ENCODE results near the gene PMM2. TPM values are rescaled to one million over a fixed set of nuclear protein-coding genes. Genes with fewer than 3 reads are reported as not detected.

PMM2 gene
- total RNA-seq, 1 donor from 2014 or later, result 22.2 TPM

- Histone ChIP-seq H3K4me1 (no peaks in the 10 kb centered on the region), H2AFZ (replicated peaks) (no peak overlapping the region), H3K79me2 (ENCODE audit: low read depth) (no peaks in the 10 kb centered on the region), H3K4me3 (no peak overlapping the region), H3K9ac (no peak overlapping the region), H3K36me3 (no peaks in the 10 kb centered on the region), H3K9me3 (ENCODE audit: low read depth) (no peaks in the 10 kb centered on the region), H3K27me3 (no peaks in the 10 kb centered on the region), H4K20me1 (ENCODE audit: low read depth) (no peaks in the 10 kb centered on the region), H3F3A (ENCODE audit: low read depth) (no peaks in the 10 kb centered on the region), H3K27ac (no peak overlapping the region), H3K4me2 (no peak overlapping the region)
- Mint-ChIP-seq H3K9me3 (no peaks in the 10 kb centered on the region), H3K27me3 (ENCODE audit: insufficient read depth, low read depth) (peaks cover 5% of the 10 kb centered on the region), H3K27ac (no peak overlapping the region), H3K4me1 (no peaks in the 10 kb centered on the region), H3K4me3 (no peak overlapping the region), H3K36me3 (peaks cover 24% of the 10 kb centered on the region)
- DNase-seq (ENCODE audit: low spot score), result no peak
- TF ChIP-seq EZH2phosphoT487 (IDR thresholded peaks at IDR 0.05), result no peak
- TF ChIP-seq EZH2 (IDR thresholded peaks at IDR 0.05), result no peak
- TF ChIP-seq, protein P1, sequence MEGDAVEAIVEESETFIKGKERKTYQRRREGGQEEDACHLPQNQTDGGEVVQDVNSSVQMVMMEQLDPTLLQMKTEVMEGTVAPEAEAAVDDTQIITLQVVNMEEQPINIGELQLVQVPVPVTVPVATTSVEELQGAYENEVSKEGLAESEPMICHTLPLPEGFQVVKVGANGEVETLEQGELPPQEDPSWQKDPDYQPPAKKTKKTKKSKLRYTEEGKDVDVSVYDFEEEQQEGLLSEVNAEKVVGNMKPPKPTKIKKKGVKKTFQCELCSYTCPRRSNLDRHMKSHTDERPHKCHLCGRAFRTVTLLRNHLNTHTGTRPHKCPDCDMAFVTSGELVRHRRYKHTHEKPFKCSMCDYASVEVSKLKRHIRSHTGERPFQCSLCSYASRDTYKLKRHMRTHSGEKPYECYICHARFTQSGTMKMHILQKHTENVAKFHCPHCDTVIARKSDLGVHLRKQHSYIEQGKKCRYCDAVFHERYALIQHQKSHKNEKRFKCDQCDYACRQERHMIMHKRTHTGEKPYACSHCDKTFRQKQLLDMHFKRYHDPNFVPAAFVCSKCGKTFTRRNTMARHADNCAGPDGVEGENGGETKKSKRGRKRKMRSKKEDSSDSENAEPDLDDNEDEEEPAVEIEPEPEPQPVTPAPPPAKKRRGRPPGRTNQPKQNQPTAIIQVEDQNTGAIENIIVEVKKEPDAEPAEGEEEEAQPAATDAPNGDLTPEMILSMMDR (IDR thresholded peaks at IDR 0.05), result no peak
These were observed 44.9 kb upstream of the PMM2 start for GRCh38 chr16:8752706-8753105.

DNA sequence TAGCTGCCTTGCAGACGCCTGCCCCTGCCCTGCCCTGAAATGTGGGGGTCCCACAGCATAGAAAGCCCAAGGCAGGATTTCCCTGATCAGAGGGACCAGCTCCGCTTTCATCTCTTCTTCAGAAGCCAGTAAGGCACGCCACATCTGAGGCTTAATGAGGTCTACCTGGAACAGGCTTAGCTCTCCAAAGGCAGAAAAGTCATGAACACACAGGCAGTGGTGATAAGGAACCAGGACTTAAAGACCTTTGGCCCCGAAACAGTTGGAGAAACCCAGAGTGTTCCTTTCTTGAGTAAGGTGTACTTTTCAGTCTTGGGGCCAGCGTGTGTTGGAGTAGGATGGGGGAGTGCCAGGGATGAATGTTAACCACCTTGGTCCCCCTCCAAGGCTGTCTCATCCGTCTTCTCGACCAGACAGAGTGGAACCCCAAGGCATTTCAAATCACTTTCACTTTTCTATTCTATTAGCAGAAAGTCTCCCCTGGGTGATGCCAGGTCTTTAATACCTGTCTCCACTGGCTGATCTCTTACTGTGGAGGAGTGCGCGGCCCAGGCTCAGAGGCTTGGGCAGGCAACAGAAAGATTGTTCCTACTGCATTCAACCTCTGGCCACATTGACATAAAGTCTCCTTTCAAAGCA lies 44.1 kb upstream of the PMM2 start:
- Histone ChIP-seq H3K9me3 (ENCODE audit: low read depth) (no peaks in the 10 kb centered on the region), H3F3A (ENCODE audit: low read depth) (no peaks in the 10 kb centered on the region), H3K9ac (no peak overlapping the region), H3K27ac (no peak overlapping the region), H4K20me1 (ENCODE audit: low read depth) (no peaks in the 10 kb centered on the region), H3K79me2 (ENCODE audit: low read depth) (no peaks in the 10 kb centered on the region), H3K4me1 (no peaks in the 10 kb centered on the region), H3K36me3 (no peaks in the 10 kb centered on the region), H3K27me3 (no peaks in the 10 kb centered on the region), H3K4me2 (no peak overlapping the region), H3K4me3 (no peak overlapping the region), H2AFZ (replicated peaks) (no peak overlapping the region)
- peaks cover 29% of the 10 kb centered on the region for H3K36me3 Mint-ChIP-seq
- H3K27ac Mint-ChIP-seq, result peak overlapping the region; percentile 57
- peaks cover 5% of the 10 kb centered on the region for H3K27me3 Mint-ChIP-seq (ENCODE audit: insufficient read depth, low read depth)
- no peak overlapping the region for H3K4me3 Mint-ChIP-seq
- no peak for DNase-seq (ENCODE audit: low spot score)
- no peaks in the 10 kb centered on the region for H3K9me3 Mint-ChIP-seq
- TF ChIP-seq, protein P1 (IDR thresholded peaks at IDR 0.05), result no peak
- no peak for TF ChIP-seq EZH2 (IDR thresholded peaks at IDR 0.05)
- no peak for TF ChIP-seq EZH2phosphoT487 (IDR thresholded peaks at IDR 0.05)
- H3K4me1 Mint-ChIP-seq, result no peaks in the 10 kb centered on the region

- Mint-ChIP-seq H3K36me3 (peaks cover 38% of the 10 kb centered on the region), H3K27me3 (ENCODE audit: insufficient read depth, low read depth) (peaks cover 3% of the 10 kb centered on the region), H3K9me3 (no peaks in the 10 kb centered on the region), H3K4me3 (no peak overlapping the region), H3K27ac (no peak overlapping the region), H3K4me1 (no peaks in the 10 kb centered on the region)
- no peaks in the 10 kb centered on the region for H3F3A ChIP-seq (ENCODE audit: low read depth)
- H3K4me3 ChIP-seq, result no peak overlapping the region
- no peaks in the 10 kb centered on the region for H3K9me3 ChIP-seq (ENCODE audit: low read depth)
- H3K27ac ChIP-seq, result no peak overlapping the region
- no peaks in the 10 kb centered on the region for H3K79me2 ChIP-seq (ENCODE audit: low read depth)
- TF ChIP-seq, protein P1 (IDR thresholded peaks at IDR 0.05), result no peak
- TF ChIP-seq EZH2phosphoT487 (IDR thresholded peaks at IDR 0.05) (no peak), EZH2 (IDR thresholded peaks at IDR 0.05) (no peak)
- no peak overlapping the region for H3K9ac ChIP-seq
- H3K36me3 ChIP-seq, result no peaks in the 10 kb centered on the region
- H3K4me1 ChIP-seq, result no peaks in the 10 kb centered on the region
- H3K4me2 ChIP-seq, result no peak overlapping the region
- H4K20me1 ChIP-seq (ENCODE audit: low read depth), result no peaks in the 10 kb centered on the region
- no peak for DNase-seq (ENCODE audit: low spot score)
- no peak overlapping the region for H2AFZ ChIP-seq (replicated peaks)
- no peaks in the 10 kb centered on the region for H3K27me3 ChIP-seq
These were observed 40.9 kb upstream of the PMM2 start for GRCh38 chr16:8756755-8757154.

All from neural progenitor cell (in vitro differentiated cells).